Endothelial cell of umbilical vein (primary cell): ENCODE measurements around the gene SSX2IP. TPM values are rescaled to one million over a fixed set of nuclear protein-coding genes. Genes with fewer than 3 reads are reported as not detected.
A peak's percentile ranks its signal among the peaks of the same experiment; 100 is the strongest.

Experiments
- BruUV-seq: library from RNA; stranded (reverse); fragments of 400-500 nt; replicated peaks from 2 replicates; lab custom pipeline; 2021; lab: Mats Ljungman, UMichigan
- CTCF ChIA-PET: fragments of 300-600, 350-600 bp; sonication (Branson Sonifier 250); formaldehyde crosslinking; loops from one replicate; lab custom pipeline; 2021; ENCODE audit warnings: antibody characterized with exemption, inconsistent platforms; lab: Charles Lee
- POLR2A ChIA-PET: fragments of 300-600, 350-600 bp; sonication (Branson Sonifier 250); formaldehyde crosslinking; loops from one replicate; lab custom pipeline; 2021; ENCODE audit warnings: antibody characterized with exemption, inconsistent platforms; lab: Charles Lee
- DNase-seq: peaks from one replicate; pipeline ENCODE4 v3.0.0-alpha.2; 2011; ENCODE audit warnings: low read depth, low spot score
- FAIRE-seq: peaks from 2 replicates; lab custom pipeline; 2011; peaks lifted over from hg19 to GRCh38; lab: Jason Lieb, UNC
- H2AFZ ChIP-seq: 2 replicates; pipeline ENCODE4 v1.6.0; 2012; ENCODE audit warnings: low read depth, low read length, control low read depth, inconsistent platforms
- H3K27ac ChIP-seq: 2 replicates; pipeline ENCODE4 v1.5.1; 2011; ENCODE audit warnings: low read depth, mild to moderate bottlenecking, control low read depth, low read length, moderate library complexity; ENCODE audit not compliant: insufficient read depth
- H3K27me3 ChIP-seq, 2 experiments: 2 replicates each; pipeline versions ENCODE4 v1.6.0 to v1.6.1; 2011; ENCODE audit warnings: low read length in 2 of 2, mixed read lengths in 1 of 2; ENCODE audit not compliant: control insufficient read depth in 2 of 2, insufficient read depth in 2 of 2
- H3K36me3 ChIP-seq, 2 experiments: 2 replicates in 1 of 2; 3 replicates in 1 of 2; pipeline ENCODE4 v1.5.1; 2011; ENCODE audit warnings: low read length in 2 of 2, mild to moderate bottlenecking in 1 of 2, moderate library complexity in 1 of 2; ENCODE audit not compliant: control insufficient read depth in 2 of 2, insufficient read depth in 2 of 2; ENCODE audit errors: extremely low read depth in 1 of 2
- H3K4me1 ChIP-seq: 3 replicates; pipeline ENCODE4 v1.5.1; 2011; ENCODE audit warnings: mild to moderate bottlenecking, low read length; ENCODE audit not compliant: control insufficient read depth, insufficient read depth; ENCODE audit errors: extremely low read depth
- H3K4me2 ChIP-seq: 2 replicates; pipeline ENCODE4 v1.6.1; 2011; ENCODE audit warnings: low read length, control low read depth, mixed read lengths; ENCODE audit not compliant: insufficient read depth
- H3K4me3 ChIP-seq, 3 experiments: fragments of 200-600 bp in 1 of 3; sonication (generic), shearing (Covaris generic) in 1 of 3; replicated peaks in 1 of 3; 2 replicates each; pipeline ENCODE4 v1.5.1; 2011 to 2016; ENCODE audit warnings: control low read depth in 3 of 3, low read length in 3 of 3, mild to moderate bottlenecking in 2 of 3, inconsistent platforms in 1 of 3, low read depth in 1 of 3, moderate library complexity in 1 of 3; ENCODE audit not compliant: insufficient read depth in 1 of 3
- H3K79me2 ChIP-seq: 2 replicates; pipeline ENCODE4 v1.6.0; 2012; ENCODE audit warnings: low read length, inconsistent platforms; ENCODE audit not compliant: control insufficient read depth, insufficient read depth
- H3K9ac ChIP-seq: replicated peaks from 2 replicates; pipeline ENCODE3; 2011; ENCODE audit warnings: low read length, control low read depth; ENCODE audit not compliant: insufficient read depth; ENCODE audit errors: extremely low read depth
- H3K9me1 ChIP-seq: replicated peaks from 3 replicates; pipeline ENCODE4 v1.6.0; 2011; ENCODE audit warnings: mild to moderate bottlenecking, low read length; ENCODE audit not compliant: control insufficient read depth, insufficient read depth; ENCODE audit errors: extremely low read depth
- H3K9me3 ChIP-seq: replicated peaks from 2 replicates; pipeline ENCODE4 v1.5.1; 2012; ENCODE audit warnings: low read length, inconsistent platforms; ENCODE audit not compliant: control insufficient read depth, insufficient read depth
- H4K20me1 ChIP-seq: replicated peaks from 2 replicates; pipeline ENCODE3; 2011; ENCODE audit warnings: mild to moderate bottlenecking, low read length; ENCODE audit not compliant: control insufficient read depth, insufficient read depth; ENCODE audit errors: extremely low read depth
- CTCF ChIP-seq, 2 donors: IDR thresholded peaks; 1 replicate in 1 of 2; 2 replicates in 1 of 2; pipeline ENCODE4 v1.5.1; 2011; ENCODE audit warnings: low read length in 2 of 2, mild to moderate bottlenecking in 2 of 2, moderate library complexity in 2 of 2, control low read depth in 1 of 2, inconsistent platforms in 1 of 2, low read depth in 1 of 2; ENCODE audit not compliant: insufficient read depth in 1 of 2; ENCODE audit errors: extremely low read depth in 1 of 2
- EZH2 ChIP-seq: IDR thresholded peaks from 2 replicates; pipeline ENCODE4 v1.6.1; 2012; ENCODE audit warnings: borderline replicate concordance, low read depth, mild to moderate bottlenecking, moderate library complexity, low read length, inconsistent platforms; ENCODE audit not compliant: severe bottlenecking
- FOS ChIP-seq: IDR thresholded peaks from 2 replicates; pipeline ENCODE4 v1.6.1; 2011; ENCODE audit warnings: mild to moderate bottlenecking, low read length, moderate library complexity, borderline replicate concordance; ENCODE audit not compliant: insufficient read depth
- GATA2 ChIP-seq: IDR thresholded peaks from 2 replicates; pipeline ENCODE4 v1.7.0; 2011; ENCODE audit warnings: low read depth, mild to moderate bottlenecking, moderate library complexity, mixed read lengths, low read length; ENCODE audit not compliant: insufficient read length, insufficient read depth
- JUN ChIP-seq: IDR thresholded peaks from 2 replicates; pipeline ENCODE4 v1.6.1; 2011; ENCODE audit warnings: borderline replicate concordance, low read depth; ENCODE audit not compliant: insufficient read length, insufficient read depth
- MAX ChIP-seq: IDR thresholded peaks from 2 replicates; pipeline ENCODE4 v1.6.1; 2011; ENCODE audit not compliant: insufficient read depth, insufficient read length
- MYC ChIP-seq: IDR thresholded peaks from one replicate; pipeline ENCODE4 v1.6.1; 2011; ENCODE audit warnings: mild to moderate bottlenecking, low read depth, low read length
- POLR2A ChIP-seq: IDR thresholded peaks from 2 replicates; pipeline ENCODE4 v1.6.1; 2012; ENCODE audit warnings: low read depth, mild to moderate bottlenecking, control low read depth, low read length
- POLR2AphosphoS5 ChIP-seq: IDR thresholded peaks from 2 replicates; pipeline ENCODE4 v1.6.1; 2012; ENCODE audit warnings: low read depth, mild to moderate bottlenecking, control low read depth, low read length, moderate library complexity; ENCODE audit not compliant: insufficient read depth
- dilution Hi-C: fragments of 300-500 bp; cut with MboI; formaldehyde crosslinking; loops from one replicate; pipeline ENCODE4 v1.15.0; 2019; ENCODE audit warnings: low sequenced_read_pairs; ENCODE audit not compliant: extremely low pct_ligation_motif_present
- intact Hi-C: fragments of 100-400 bp; cut with micrococcal nuclease; formaldehyde crosslinking; loops from one replicate; pipeline ENCODE4 v1.10.0; 2022
- polyA plus RNA-seq, 4 experiments: library from polyadenylated mRNA; depleted of rRNA in 3 of 4; stranded (reverse) in 3 of 4; unstranded in 1 of 4; fragments of >200 nt; gene quantifications; 2 replicates each; pipeline versions ENCODE4 v1.2.1 to v1.2.3, GENCODE V29; 2011 to 2012; ENCODE audit warnings: missing spikeins in 1 of 4
- total RNA-seq: library from RNA; stranded (reverse); gene quantifications from 2 replicates; pipeline ENCODE4 v1.2.3, GENCODE V29; 2021

SSX2IP gene
- total and polyA plus RNA-seq, 2 donors (not counting 3 experiments of a cell fraction or from before 2014, with no cell fraction given), result 0.77 to 8.4 TPM

- POLR2A ChIA-PET, result no interaction called here
- H3K9me3 ChIP-seq, result no peaks in the 10 kb centered on the region
- CTCF ChIA-PET, result interaction anchor here (0.9 to 3.2 kb wide), 3 partner anchors 13 to 295 kb away, joined by 4 to 13 read pairs (median 5); no protein-coding TSS in a partner anchor
- TF ChIP-seq EZH2, result no peak
- no peak for TF ChIP-seq MAX
- no peak for TF ChIP-seq GATA2
- no peak for TF ChIP-seq MYC
- no peak for TF ChIP-seq CTCF (IDR thresholded peaks at IDR 0.05; ENCODE audit: extremely low read depth in 1 of 2, insufficient read depth in 1 of 2, low read depth in 1 of 2, low read length in 2 of 2)
- TF ChIP-seq FOS, result no peak
- no peak for TF ChIP-seq POLR2AphosphoS5
- TF ChIP-seq JUN, result no peak
- TF ChIP-seq POLR2A, result no peak
- BruUV-seq, result no TSS peak
- peak overlapping the region; percentile 36 for H3K4me2 ChIP-seq
- peak; percentile 54 for DNase-seq
- H3K4me3 ChIP-seq, result no peak overlapping the region
- H3K9me1 ChIP-seq, result no peaks in the 10 kb centered on the region
- peaks cover 2 to 14% of the 10 kb centered on the region in 2 experiments for H3K27me3 ChIP-seq
- H3K79me2 ChIP-seq, result no peaks in the 10 kb centered on the region
- dilution Hi-C loops, result no loop called here
- H3K4me1 ChIP-seq, result no peaks in the 10 kb centered on the region
- FAIRE-seq, result no peak
- no peaks in the 10 kb centered on the region for H4K20me1 ChIP-seq
- H3K9ac ChIP-seq, result no peak overlapping the region
- no peak overlapping the region for H2AFZ ChIP-seq
- intact Hi-C loops, result no loop called here
- H3K36me3 ChIP-seq, result no peaks in the 10 kb centered on the region
- H3K27ac ChIP-seq, result no peak overlapping the region
Measured at GRCh38 chr1:84737590-84737989, 47.3 kb upstream of the SSX2IP start.
